ENCODE measurements around the gene PCDHGA10.

DNA sequence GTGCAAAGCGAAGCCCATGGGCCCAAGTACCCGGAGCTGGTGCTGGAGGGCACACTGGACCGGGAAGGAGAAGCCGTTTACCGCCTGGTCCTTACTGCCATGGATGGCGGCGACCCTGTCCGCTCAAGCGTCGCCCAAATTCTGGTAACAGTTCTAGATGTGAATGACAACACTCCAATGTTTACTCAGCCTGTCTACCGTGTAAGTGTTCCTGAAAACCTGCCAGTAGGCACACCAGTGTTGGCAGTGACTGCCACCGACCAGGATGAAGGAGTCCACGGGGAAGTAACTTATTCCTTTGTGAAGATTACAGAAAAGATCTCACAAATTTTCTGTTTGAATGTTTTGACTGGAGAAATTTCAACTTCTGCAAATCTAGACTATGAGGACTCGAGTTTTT is 38.2 kb upstream of the PCDHGA10 start:
- TF ChIP-seq SIN3A (IDR thresholded peaks at IDR 0.05; ENCODE audit: borderline replicate concordance, insufficient read depth, low read length) (no peak), TAF1 (IDR thresholded peaks at IDR 0.05; ENCODE audit: borderline replicate concordance, insufficient read depth, low read length) (no peak), POLR2AphosphoS5 (IDR thresholded peaks at IDR 0.05; ENCODE audit: low read depth, low read length) (no peak), FOXP2 (optimal IDR thresholded peaks at IDR 0.05; ENCODE audit: borderline replicate concordance, extremely low read depth, extremely low read length, insufficient read depth) (no peak)
- TF ChIP-seq, protein P1, sequence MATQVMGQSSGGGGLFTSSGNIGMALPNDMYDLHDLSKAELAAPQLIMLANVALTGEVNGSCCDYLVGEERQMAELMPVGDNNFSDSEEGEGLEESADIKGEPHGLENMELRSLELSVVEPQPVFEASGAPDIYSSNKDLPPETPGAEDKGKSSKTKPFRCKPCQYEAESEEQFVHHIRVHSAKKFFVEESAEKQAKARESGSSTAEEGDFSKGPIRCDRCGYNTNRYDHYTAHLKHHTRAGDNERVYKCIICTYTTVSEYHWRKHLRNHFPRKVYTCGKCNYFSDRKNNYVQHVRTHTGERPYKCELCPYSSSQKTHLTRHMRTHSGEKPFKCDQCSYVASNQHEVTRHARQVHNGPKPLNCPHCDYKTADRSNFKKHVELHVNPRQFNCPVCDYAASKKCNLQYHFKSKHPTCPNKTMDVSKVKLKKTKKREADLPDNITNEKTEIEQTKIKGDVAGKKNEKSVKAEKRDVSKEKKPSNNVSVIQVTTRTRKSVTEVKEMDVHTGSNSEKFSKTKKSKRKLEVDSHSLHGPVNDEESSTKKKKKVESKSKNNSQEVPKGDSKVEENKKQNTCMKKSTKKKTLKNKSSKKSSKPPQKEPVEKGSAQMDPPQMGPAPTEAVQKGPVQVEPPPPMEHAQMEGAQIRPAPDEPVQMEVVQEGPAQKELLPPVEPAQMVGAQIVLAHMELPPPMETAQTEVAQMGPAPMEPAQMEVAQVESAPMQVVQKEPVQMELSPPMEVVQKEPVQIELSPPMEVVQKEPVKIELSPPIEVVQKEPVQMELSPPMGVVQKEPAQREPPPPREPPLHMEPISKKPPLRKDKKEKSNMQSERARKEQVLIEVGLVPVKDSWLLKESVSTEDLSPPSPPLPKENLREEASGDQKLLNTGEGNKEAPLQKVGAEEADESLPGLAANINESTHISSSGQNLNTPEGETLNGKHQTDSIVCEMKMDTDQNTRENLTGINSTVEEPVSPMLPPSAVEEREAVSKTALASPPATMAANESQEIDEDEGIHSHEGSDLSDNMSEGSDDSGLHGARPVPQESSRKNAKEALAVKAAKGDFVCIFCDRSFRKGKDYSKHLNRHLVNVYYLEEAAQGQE (IDR thresholded peaks at IDR 0.05; ENCODE audit: insufficient read depth in 1 of 2, low read depth in 2 of 2, low read length in 2 of 2): no peak

All from PFSK-1 (cell line).